ENCODE results near the gene OSBPL2.

The OSBPL2 gene

GRCh38 chr20:62240020-62240685 lies 1.8 kb downstream of the OSBPL2 start:
- Histone ChIP-seq H3K9ac (ENCODE audit: low read length) (no peak overlapping the region), H3K9me3 (ENCODE audit: low read length) (no peaks in the 10 kb centered on the region), H3K27ac (ENCODE audit: low read depth, low read length) (no peak overlapping the region), H3K27me3 (ENCODE audit: control insufficient read depth in 1 of 2, insufficient read depth in 2 of 2, low read length in 2 of 2) (peaks cover 0 to 3% of the 10 kb centered on the region in 2 donors), H3K36me3 (ENCODE audit: insufficient read depth, low read length) (no peaks in the 10 kb centered on the region), H3K4me1 (ENCODE audit: insufficient read depth, low read length) (peaks cover 12% of the 10 kb centered on the region), H3K4me3 (ENCODE audit: low read depth in 1 of 2, low read length in 2 of 2) (no peak overlapping the region)

- Histone ChIP-seq H3K9me3 (ENCODE audit: low read length) (no peaks in the 10 kb centered on the region), H3K27me3 (ENCODE audit: control insufficient read depth in 1 of 2, insufficient read depth in 2 of 2, low read length in 2 of 2) (no peaks in the 10 kb centered on the region), H3K36me3 (ENCODE audit: insufficient read depth, low read length) (no peaks in the 10 kb centered on the region), H3K4me1 (ENCODE audit: insufficient read depth, low read length) (peaks cover 16% of the 10 kb centered on the region), H3K27ac (ENCODE audit: low read depth, low read length) (no peak overlapping the region), H3K9ac (ENCODE audit: low read length) (no peak overlapping the region), H3K4me3 (ENCODE audit: low read depth in 1 of 2, low read length in 2 of 2) (no peak overlapping the region)
These were observed 3.2 kb downstream of the OSBPL2 start for GRCh38 chr20:62241506-62241905.

GRCh38 chr20:62242176-62242575 lies 3.9 kb downstream of the OSBPL2 start:
- Histone ChIP-seq H3K4me3 (ENCODE audit: low read depth in 1 of 2, low read length in 2 of 2) (no peak overlapping the region), H3K4me1 (ENCODE audit: insufficient read depth, low read length) (peaks cover 20% of the 10 kb centered on the region), H3K36me3 (ENCODE audit: insufficient read depth, low read length) (no peaks in the 10 kb centered on the region), H3K9ac (ENCODE audit: low read length) (no peak overlapping the region), H3K9me3 (ENCODE audit: low read length) (no peaks in the 10 kb centered on the region), H3K27me3 (ENCODE audit: control insufficient read depth in 1 of 2, insufficient read depth in 2 of 2, low read length in 2 of 2) (no peaks in the 10 kb centered on the region), H3K27ac (ENCODE audit: low read depth, low read length) (no peak overlapping the region)

- Histone ChIP-seq H3K9me3 (ENCODE audit: low read length) (no peaks in the 10 kb centered on the region), H3K36me3 (ENCODE audit: insufficient read depth, low read length) (no peaks in the 10 kb centered on the region), H3K9ac (ENCODE audit: low read length) (no peak overlapping the region), H3K4me3 (ENCODE audit: low read depth in 1 of 2, low read length in 2 of 2) (no peak overlapping the region), H3K4me1 (ENCODE audit: insufficient read depth, low read length) (peaks cover 14% of the 10 kb centered on the region), H3K27ac (ENCODE audit: low read depth, low read length) (no peak overlapping the region), H3K27me3 (ENCODE audit: control insufficient read depth in 1 of 2, insufficient read depth in 2 of 2, low read length in 2 of 2) (no peaks in the 10 kb centered on the region)
These were observed 4.8 kb downstream of the OSBPL2 start for GRCh38 chr20:62243106-62243505.

- Histone ChIP-seq H3K9ac (ENCODE audit: low read length) (no peak overlapping the region), H3K27me3 (ENCODE audit: control insufficient read depth in 1 of 2, insufficient read depth in 2 of 2, low read length in 2 of 2) (no peaks in the 10 kb centered on the region), H3K4me3 (ENCODE audit: low read depth in 1 of 2, low read length in 2 of 2) (no peak overlapping the region), H3K27ac (ENCODE audit: low read depth, low read length) (no peak overlapping the region), H3K9me3 (ENCODE audit: low read length) (no peaks in the 10 kb centered on the region), H3K4me1 (ENCODE audit: insufficient read depth, low read length) (peaks cover 14% of the 10 kb centered on the region), H3K36me3 (ENCODE audit: insufficient read depth, low read length) (no peaks in the 10 kb centered on the region)
These were observed 5.7 kb downstream of the OSBPL2 start for GRCh38 chr20:62243906-62244515.

GRCh38 chr20:62244644-62245108 lies 6.4 kb downstream of the OSBPL2 start:
- peaks cover 8% of the 10 kb centered on the region for H3K4me1 ChIP-seq (ENCODE audit: insufficient read depth, low read length)
- no peak overlapping the region for H3K27ac ChIP-seq (ENCODE audit: low read depth, low read length)
- no peak overlapping the region for H3K9ac ChIP-seq (ENCODE audit: low read length)
- H3K36me3 ChIP-seq (ENCODE audit: insufficient read depth, low read length): no peaks in the 10 kb centered on the region
- no peaks in the 10 kb centered on the region for H3K27me3 ChIP-seq (ENCODE audit: control insufficient read depth in 1 of 2, insufficient read depth in 2 of 2, low read length in 2 of 2)
- no peaks in the 10 kb centered on the region for H3K9me3 ChIP-seq (ENCODE audit: low read length)
- no peak overlapping the region for H3K4me3 ChIP-seq (ENCODE audit: low read depth in 1 of 2, low read length in 2 of 2)

GRCh38 chr20:62245911-62246280 lies 7.6 kb downstream of the OSBPL2 start:
- H3K27ac ChIP-seq (ENCODE audit: low read depth, low read length): no peak overlapping the region
- peaks cover 7% of the 10 kb centered on the region for H3K4me1 ChIP-seq (ENCODE audit: insufficient read depth, low read length)
- H3K36me3 ChIP-seq (ENCODE audit: insufficient read depth, low read length): no peaks in the 10 kb centered on the region
- H3K27me3 ChIP-seq (ENCODE audit: control insufficient read depth in 1 of 2, insufficient read depth in 2 of 2, low read length in 2 of 2): no peaks in the 10 kb centered on the region
- no peaks in the 10 kb centered on the region for H3K9me3 ChIP-seq (ENCODE audit: low read length)
- no peak overlapping the region for H3K9ac ChIP-seq (ENCODE audit: low read length)
- no peak overlapping the region for H3K4me3 ChIP-seq (ENCODE audit: low read depth in 1 of 2, low read length in 2 of 2)

- H3K36me3 ChIP-seq (ENCODE audit: insufficient read depth, low read length): no peaks in the 10 kb centered on the region
- H3K9me3 ChIP-seq (ENCODE audit: low read length): no peaks in the 10 kb centered on the region
- H3K9ac ChIP-seq (ENCODE audit: low read length): no peak overlapping the region
- peaks cover 7% of the 10 kb centered on the region for H3K4me1 ChIP-seq (ENCODE audit: insufficient read depth, low read length)
- H3K27me3 ChIP-seq (ENCODE audit: control insufficient read depth in 1 of 2, insufficient read depth in 2 of 2, low read length in 2 of 2): no peaks in the 10 kb centered on the region
- no peak overlapping the region for H3K4me3 ChIP-seq (ENCODE audit: low read depth in 1 of 2, low read length in 2 of 2)
- H3K27ac ChIP-seq (ENCODE audit: low read depth, low read length): no peak overlapping the region
These were observed 8.1 kb downstream of the OSBPL2 start for GRCh38 chr20:62246431-62246830.

- Histone ChIP-seq H3K4me3 (ENCODE audit: low read depth in 1 of 2, low read length in 2 of 2) (no peak overlapping the region), H3K27me3 (ENCODE audit: control insufficient read depth in 1 of 2, insufficient read depth in 2 of 2, low read length in 2 of 2) (no peaks in the 10 kb centered on the region), H3K9me3 (ENCODE audit: low read length) (no peaks in the 10 kb centered on the region), H3K4me1 (ENCODE audit: insufficient read depth, low read length) (peaks cover 7% of the 10 kb centered on the region), H3K9ac (ENCODE audit: low read length) (no peak overlapping the region), H3K36me3 (ENCODE audit: insufficient read depth, low read length) (no peaks in the 10 kb centered on the region), H3K27ac (ENCODE audit: low read depth, low read length) (no peak overlapping the region)
These were observed 8.7 kb downstream of the OSBPL2 start for GRCh38 chr20:62246872-62247652.

GRCh38 chr20:62248890-62249560 lies 10.7 kb downstream of the OSBPL2 start:
- H3K36me3 ChIP-seq (ENCODE audit: insufficient read depth, low read length): no peaks in the 10 kb centered on the region
- H3K9me3 ChIP-seq (ENCODE audit: low read length): no peaks in the 10 kb centered on the region
- peaks cover 7% of the 10 kb centered on the region for H3K4me1 ChIP-seq (ENCODE audit: insufficient read depth, low read length)
- H3K4me3 ChIP-seq (ENCODE audit: low read depth in 1 of 2, low read length in 2 of 2): no peak overlapping the region
- H3K27ac ChIP-seq (ENCODE audit: low read depth, low read length): no peak overlapping the region
- no peaks in the 10 kb centered on the region for H3K27me3 ChIP-seq (ENCODE audit: control insufficient read depth in 1 of 2, insufficient read depth in 2 of 2, low read length in 2 of 2)
- no peak overlapping the region for H3K9ac ChIP-seq (ENCODE audit: low read length)

- Histone ChIP-seq H3K9ac (ENCODE audit: low read length) (no peak overlapping the region), H3K27me3 (ENCODE audit: control insufficient read depth in 1 of 2, insufficient read depth in 2 of 2, low read length in 2 of 2) (no peaks in the 10 kb centered on the region), H3K4me1 (ENCODE audit: insufficient read depth, low read length) (no peaks in the 10 kb centered on the region), H3K36me3 (ENCODE audit: insufficient read depth, low read length) (peaks cover 12% of the 10 kb centered on the region), H3K27ac (ENCODE audit: low read depth, low read length) (no peak overlapping the region), H3K4me3 (ENCODE audit: low read depth in 1 of 2, low read length in 2 of 2) (no peak overlapping the region), H3K9me3 (ENCODE audit: low read length) (no peaks in the 10 kb centered on the region)
These were observed 14.1 kb downstream of the OSBPL2 start for GRCh38 chr20:62252342-62252966.

Data from muscle layer of colon (tissue), 2 donors.